Measurements from ENCODE around the gene GATAD1.

DNA sequence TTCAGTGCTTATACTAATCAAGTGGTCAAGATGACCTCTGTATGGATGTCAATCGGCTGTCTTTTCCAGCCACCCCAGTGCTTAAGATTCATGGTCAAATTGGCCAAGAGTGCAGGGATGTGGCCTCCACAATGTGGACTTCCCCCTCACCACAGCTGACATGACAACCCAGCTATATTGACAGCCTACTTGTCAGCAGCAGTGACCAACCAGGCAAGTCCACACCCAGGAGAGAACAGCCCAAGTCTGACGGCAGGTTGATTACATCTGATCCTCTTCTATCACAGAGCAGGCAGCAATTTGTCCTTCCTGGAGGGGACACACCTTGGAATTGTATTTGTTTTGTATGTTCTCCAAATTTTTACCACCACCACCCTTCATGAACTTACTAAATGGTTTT, 38.7 kb downstream of the GATAD1 start:
- TF ChIP-seq, protein P1, sequence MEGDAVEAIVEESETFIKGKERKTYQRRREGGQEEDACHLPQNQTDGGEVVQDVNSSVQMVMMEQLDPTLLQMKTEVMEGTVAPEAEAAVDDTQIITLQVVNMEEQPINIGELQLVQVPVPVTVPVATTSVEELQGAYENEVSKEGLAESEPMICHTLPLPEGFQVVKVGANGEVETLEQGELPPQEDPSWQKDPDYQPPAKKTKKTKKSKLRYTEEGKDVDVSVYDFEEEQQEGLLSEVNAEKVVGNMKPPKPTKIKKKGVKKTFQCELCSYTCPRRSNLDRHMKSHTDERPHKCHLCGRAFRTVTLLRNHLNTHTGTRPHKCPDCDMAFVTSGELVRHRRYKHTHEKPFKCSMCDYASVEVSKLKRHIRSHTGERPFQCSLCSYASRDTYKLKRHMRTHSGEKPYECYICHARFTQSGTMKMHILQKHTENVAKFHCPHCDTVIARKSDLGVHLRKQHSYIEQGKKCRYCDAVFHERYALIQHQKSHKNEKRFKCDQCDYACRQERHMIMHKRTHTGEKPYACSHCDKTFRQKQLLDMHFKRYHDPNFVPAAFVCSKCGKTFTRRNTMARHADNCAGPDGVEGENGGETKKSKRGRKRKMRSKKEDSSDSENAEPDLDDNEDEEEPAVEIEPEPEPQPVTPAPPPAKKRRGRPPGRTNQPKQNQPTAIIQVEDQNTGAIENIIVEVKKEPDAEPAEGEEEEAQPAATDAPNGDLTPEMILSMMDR (IDR thresholded peaks at IDR 0.05) = no peak
- no peak for TF ChIP-seq POLR2A (IDR thresholded peaks at IDR 0.05)
